Panc1 (cell line): ENCODE results near the gene BIVM.

Source experiments
- POLR2AphosphoS5 ChIP-seq: IDR thresholded peaks from 2 replicates; pipeline ENCODE4 v1.6.1; 2012; ENCODE audit warnings: mild to moderate bottlenecking, low read depth, low read length, moderate library complexity
- SIN3A ChIP-seq: IDR thresholded peaks from 2 replicates; pipeline ENCODE4 v1.6.1; 2012; ENCODE audit warnings: low read depth, mild to moderate bottlenecking, low read length, moderate library complexity, borderline replicate concordance; ENCODE audit not compliant: insufficient read depth
- TCF7L2 ChIP-seq: IDR thresholded peaks from 2 replicates; pipeline ENCODE4 v1.6.1; 2011; ENCODE audit warnings: mild to moderate bottlenecking, low read depth, low read length, inconsistent platforms
- TF ChIP-seq, protein P1 (sequence below): fragments of 450-650 bp; IDR thresholded peaks from 2 replicates; pipeline ENCODE4 v1.5.1; 2017; ENCODE audit warnings: mild to moderate bottlenecking
- TF ChIP-seq, protein P2 (sequence below), 2 experiments: IDR thresholded peaks; 2 replicates each; pipeline ENCODE4 v1.6.1; 2011 to 2012; ENCODE audit warnings: low read depth in 2 of 2, control low read depth in 1 of 2, low read length in 1 of 2, mild to moderate bottlenecking in 1 of 2, moderate library complexity in 1 of 2; ENCODE audit not compliant: insufficient read depth in 1 of 2

DNA sequence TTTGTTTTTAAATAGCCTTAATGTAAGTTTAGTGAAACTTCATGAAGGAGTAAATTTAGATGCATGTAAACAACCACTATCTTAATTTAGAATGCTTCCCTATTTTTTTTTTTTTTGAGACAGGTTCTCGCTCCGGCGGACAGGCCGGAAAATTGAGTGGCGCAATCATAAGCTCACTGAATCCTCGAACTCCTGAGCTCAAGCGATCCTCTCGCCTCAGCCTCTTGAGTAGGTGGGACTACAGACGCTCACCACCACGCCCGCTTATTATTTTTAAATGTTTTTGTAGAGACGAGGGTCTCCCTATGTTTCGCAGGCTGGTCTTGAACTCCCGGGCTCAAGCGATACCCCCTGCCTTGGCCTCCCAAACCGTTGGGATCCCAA, 26.9 kb upstream of the BIVM start:
- TF ChIP-seq POLR2AphosphoS5 = no peak
- TF ChIP-seq, protein P1, sequence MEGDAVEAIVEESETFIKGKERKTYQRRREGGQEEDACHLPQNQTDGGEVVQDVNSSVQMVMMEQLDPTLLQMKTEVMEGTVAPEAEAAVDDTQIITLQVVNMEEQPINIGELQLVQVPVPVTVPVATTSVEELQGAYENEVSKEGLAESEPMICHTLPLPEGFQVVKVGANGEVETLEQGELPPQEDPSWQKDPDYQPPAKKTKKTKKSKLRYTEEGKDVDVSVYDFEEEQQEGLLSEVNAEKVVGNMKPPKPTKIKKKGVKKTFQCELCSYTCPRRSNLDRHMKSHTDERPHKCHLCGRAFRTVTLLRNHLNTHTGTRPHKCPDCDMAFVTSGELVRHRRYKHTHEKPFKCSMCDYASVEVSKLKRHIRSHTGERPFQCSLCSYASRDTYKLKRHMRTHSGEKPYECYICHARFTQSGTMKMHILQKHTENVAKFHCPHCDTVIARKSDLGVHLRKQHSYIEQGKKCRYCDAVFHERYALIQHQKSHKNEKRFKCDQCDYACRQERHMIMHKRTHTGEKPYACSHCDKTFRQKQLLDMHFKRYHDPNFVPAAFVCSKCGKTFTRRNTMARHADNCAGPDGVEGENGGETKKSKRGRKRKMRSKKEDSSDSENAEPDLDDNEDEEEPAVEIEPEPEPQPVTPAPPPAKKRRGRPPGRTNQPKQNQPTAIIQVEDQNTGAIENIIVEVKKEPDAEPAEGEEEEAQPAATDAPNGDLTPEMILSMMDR = no peak
- TF ChIP-seq, protein P2, sequence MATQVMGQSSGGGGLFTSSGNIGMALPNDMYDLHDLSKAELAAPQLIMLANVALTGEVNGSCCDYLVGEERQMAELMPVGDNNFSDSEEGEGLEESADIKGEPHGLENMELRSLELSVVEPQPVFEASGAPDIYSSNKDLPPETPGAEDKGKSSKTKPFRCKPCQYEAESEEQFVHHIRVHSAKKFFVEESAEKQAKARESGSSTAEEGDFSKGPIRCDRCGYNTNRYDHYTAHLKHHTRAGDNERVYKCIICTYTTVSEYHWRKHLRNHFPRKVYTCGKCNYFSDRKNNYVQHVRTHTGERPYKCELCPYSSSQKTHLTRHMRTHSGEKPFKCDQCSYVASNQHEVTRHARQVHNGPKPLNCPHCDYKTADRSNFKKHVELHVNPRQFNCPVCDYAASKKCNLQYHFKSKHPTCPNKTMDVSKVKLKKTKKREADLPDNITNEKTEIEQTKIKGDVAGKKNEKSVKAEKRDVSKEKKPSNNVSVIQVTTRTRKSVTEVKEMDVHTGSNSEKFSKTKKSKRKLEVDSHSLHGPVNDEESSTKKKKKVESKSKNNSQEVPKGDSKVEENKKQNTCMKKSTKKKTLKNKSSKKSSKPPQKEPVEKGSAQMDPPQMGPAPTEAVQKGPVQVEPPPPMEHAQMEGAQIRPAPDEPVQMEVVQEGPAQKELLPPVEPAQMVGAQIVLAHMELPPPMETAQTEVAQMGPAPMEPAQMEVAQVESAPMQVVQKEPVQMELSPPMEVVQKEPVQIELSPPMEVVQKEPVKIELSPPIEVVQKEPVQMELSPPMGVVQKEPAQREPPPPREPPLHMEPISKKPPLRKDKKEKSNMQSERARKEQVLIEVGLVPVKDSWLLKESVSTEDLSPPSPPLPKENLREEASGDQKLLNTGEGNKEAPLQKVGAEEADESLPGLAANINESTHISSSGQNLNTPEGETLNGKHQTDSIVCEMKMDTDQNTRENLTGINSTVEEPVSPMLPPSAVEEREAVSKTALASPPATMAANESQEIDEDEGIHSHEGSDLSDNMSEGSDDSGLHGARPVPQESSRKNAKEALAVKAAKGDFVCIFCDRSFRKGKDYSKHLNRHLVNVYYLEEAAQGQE (IDR thresholded peaks at IDR 0.05; ENCODE audit: insufficient read depth in 1 of 2, low read depth in 2 of 2, low read length in 1 of 2) = no peak
- TF ChIP-seq TCF7L2 = no peak
- no peak for TF ChIP-seq SIN3A
